Caki2 (cell line): ENCODE results near the gene URB2. TPM values are rescaled to one million over a fixed set of nuclear protein-coding genes. Genes with fewer than 3 reads are reported as not detected.
"Not testable (repeated sequence)": the region's sequence is repeated elsewhere in the genome, so short reads cannot be mapped to it uniquely, and the experiment has no call there.

Experiments
- DNase-seq: peaks from one replicate; pipeline ENCODE4 v3.0.0-alpha.2; 2015; ENCODE audit warnings: low read depth
- in situ Hi-C: cut with HindIII; loops from 2 replicates; pipeline ENCODE4 v1.10.0; 2016; ENCODE audit warnings: low sequenced_read_pairs, low pct_unique_long_range_greater_than_20kb, mixed read lengths
- total RNA-seq: library from RNA; depleted of rRNA; stranded (reverse); fragments of >200 nt; shearing (Covaris generic); gene quantifications from 2 replicates; pipeline ENCODE4 v1.2.3, GENCODE V29; 2014; ENCODE audit warnings: low replicate concordance; rRNA removed

URB2 gene
- total RNA-seq: 7.3 and 10.3 TPM in 2 replicates

- in situ Hi-C loops: no loop called here
Measured at GRCh38 chr1:229625915-229626831, at the start of gene URB2, which contains the start of gene TAF5L. URB2 (plus strand) TSS chr1:229626247; CDS start chr1:229627634, 1,387 bp downstream. TAF5L (minus strand) TSS chr1:229626122; CDS start chr1:229614482, 11,640 bp downstream.

GRCh38 chr1:229578168-229579058, 47.6 kb upstream of the URB2 start:
- no peak for DNase-seq
- in situ Hi-C loops: no loop called here

More at GRCh38 chr1:229625915-229626831, at the start of gene URB2, which contains the start of gene TAF5L:
- peak; percentile 85 for DNase-seq

- in situ Hi-C loops: no loop called here
- no peak for DNase-seq
Measured at GRCh38 chr1:229579059-229579673, 46.9 kb upstream of the URB2 start.

GRCh38 chr1:229581485-229581884, 44.6 kb upstream of the URB2 start:
- in situ Hi-C loops: no loop called here
- no peak for DNase-seq

GRCh38 chr1:229582011-229582694, 43.9 kb upstream of the URB2 start:
- in situ Hi-C loops: no loop called here

GRCh38 chr1:229582715-229583114, 43.3 kb upstream of the URB2 start:
- no peak for DNase-seq
- in situ Hi-C loops: no loop called here

More at GRCh38 chr1:229582011-229582694, 43.9 kb upstream of the URB2 start:
- DNase-seq: no peak

GRCh38 chr1:229585338-229585737, 40.7 kb upstream of the URB2 start:
- DNase-seq: no peak
- in situ Hi-C loops: no loop called here

- in situ Hi-C loops: no loop called here
- no peak for DNase-seq
Measured at GRCh38 chr1:229590119-229590518, 35.9 kb upstream of the URB2 start.

- in situ Hi-C loops: no loop called here
- no peak for DNase-seq
Measured at GRCh38 chr1:229593800-229594199, 32.2 kb upstream of the URB2 start.

GRCh38 chr1:229594227-229595008, 31.6 kb upstream of the URB2 start:
- in situ Hi-C loops: no loop called here

GRCh38 chr1:229595876-229596275, 30.2 kb upstream of the URB2 start:
- DNase-seq, in situ Hi-C loops: not testable (repeated sequence)

More at GRCh38 chr1:229594227-229595008, 31.6 kb upstream of the URB2 start:
- DNase-seq: no peak

- DNase-seq: no peak
- in situ Hi-C loops: no loop called here
Measured at GRCh38 chr1:229596925-229597699, 28.9 kb upstream of the URB2 start.

- in situ Hi-C loops: no loop called here
- no peak for DNase-seq
Measured at GRCh38 chr1:229597877-229598276, 28.2 kb upstream of the URB2 start.

- in situ Hi-C loops: no loop called here
- DNase-seq: no peak
Measured at GRCh38 chr1:229599218-229599954, 26.7 kb upstream of the URB2 start.

- in situ Hi-C loops: no loop called here
Measured at GRCh38 chr1:229600229-229600628, 25.8 kb upstream of the URB2 start.

More at GRCh38 chr1:229600229-229600628, 25.8 kb upstream of the URB2 start:
- DNase-seq: no peak
